ENCODE data around the gene LRG1.
"Not testable (repeated sequence)": the region's sequence is repeated elsewhere in the genome, so short reads cannot be mapped to it uniquely, and the experiment has no call there.

Gene LRG1

DNA sequence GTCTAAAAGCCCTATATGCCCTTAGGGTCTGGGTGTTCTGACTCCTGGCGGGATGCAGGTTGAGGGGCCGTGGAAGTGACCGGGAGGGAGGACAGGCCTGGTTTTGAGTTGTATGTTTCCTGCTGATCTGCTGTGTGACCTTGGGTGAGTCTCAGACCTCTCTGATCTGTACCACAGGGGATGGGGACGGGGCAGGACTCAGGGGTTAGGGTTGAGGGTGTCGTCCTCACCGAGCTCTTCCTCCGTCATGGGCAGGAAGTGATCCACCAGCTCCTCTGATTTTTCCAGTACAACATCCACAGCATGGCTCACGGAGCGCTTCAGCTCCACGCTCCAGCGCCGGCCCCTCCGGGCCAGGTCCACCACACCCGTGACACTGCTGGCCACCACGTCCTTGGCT is 11.0 kb downstream of the LRG1 start:
- Histone ChIP-seq H3K4me3 (replicated peaks; ENCODE audit: insufficient read depth, low read length) (no peak overlapping the region), H3K27me3 (ENCODE audit: insufficient read depth, poor library complexity, severe bottlenecking) (no peaks in the 10 kb centered on the region), H3K27ac (replicated peaks) (no peak overlapping the region)
- no peak for DNase-seq (ENCODE audit: low read depth in 1 of 2, low spot score in 1 of 2)
- no peak for TF ChIP-seq GABPA (IDR thresholded peaks at IDR 0.05; ENCODE audit: low read depth)
- TF ChIP-seq SPI1 (IDR thresholded peaks at IDR 0.05; ENCODE audit: borderline replicate concordance, low read depth), result no peak
- no peak for TF ChIP-seq POLR2AphosphoS5 (IDR thresholded peaks at IDR 0.05; ENCODE audit: low read depth)
- TF ChIP-seq, protein P1, sequence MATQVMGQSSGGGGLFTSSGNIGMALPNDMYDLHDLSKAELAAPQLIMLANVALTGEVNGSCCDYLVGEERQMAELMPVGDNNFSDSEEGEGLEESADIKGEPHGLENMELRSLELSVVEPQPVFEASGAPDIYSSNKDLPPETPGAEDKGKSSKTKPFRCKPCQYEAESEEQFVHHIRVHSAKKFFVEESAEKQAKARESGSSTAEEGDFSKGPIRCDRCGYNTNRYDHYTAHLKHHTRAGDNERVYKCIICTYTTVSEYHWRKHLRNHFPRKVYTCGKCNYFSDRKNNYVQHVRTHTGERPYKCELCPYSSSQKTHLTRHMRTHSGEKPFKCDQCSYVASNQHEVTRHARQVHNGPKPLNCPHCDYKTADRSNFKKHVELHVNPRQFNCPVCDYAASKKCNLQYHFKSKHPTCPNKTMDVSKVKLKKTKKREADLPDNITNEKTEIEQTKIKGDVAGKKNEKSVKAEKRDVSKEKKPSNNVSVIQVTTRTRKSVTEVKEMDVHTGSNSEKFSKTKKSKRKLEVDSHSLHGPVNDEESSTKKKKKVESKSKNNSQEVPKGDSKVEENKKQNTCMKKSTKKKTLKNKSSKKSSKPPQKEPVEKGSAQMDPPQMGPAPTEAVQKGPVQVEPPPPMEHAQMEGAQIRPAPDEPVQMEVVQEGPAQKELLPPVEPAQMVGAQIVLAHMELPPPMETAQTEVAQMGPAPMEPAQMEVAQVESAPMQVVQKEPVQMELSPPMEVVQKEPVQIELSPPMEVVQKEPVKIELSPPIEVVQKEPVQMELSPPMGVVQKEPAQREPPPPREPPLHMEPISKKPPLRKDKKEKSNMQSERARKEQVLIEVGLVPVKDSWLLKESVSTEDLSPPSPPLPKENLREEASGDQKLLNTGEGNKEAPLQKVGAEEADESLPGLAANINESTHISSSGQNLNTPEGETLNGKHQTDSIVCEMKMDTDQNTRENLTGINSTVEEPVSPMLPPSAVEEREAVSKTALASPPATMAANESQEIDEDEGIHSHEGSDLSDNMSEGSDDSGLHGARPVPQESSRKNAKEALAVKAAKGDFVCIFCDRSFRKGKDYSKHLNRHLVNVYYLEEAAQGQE (IDR thresholded peaks at IDR 0.05; ENCODE audit: insufficient replicate concordance, low read depth), result no peak
- TF ChIP-seq, protein P2, sequence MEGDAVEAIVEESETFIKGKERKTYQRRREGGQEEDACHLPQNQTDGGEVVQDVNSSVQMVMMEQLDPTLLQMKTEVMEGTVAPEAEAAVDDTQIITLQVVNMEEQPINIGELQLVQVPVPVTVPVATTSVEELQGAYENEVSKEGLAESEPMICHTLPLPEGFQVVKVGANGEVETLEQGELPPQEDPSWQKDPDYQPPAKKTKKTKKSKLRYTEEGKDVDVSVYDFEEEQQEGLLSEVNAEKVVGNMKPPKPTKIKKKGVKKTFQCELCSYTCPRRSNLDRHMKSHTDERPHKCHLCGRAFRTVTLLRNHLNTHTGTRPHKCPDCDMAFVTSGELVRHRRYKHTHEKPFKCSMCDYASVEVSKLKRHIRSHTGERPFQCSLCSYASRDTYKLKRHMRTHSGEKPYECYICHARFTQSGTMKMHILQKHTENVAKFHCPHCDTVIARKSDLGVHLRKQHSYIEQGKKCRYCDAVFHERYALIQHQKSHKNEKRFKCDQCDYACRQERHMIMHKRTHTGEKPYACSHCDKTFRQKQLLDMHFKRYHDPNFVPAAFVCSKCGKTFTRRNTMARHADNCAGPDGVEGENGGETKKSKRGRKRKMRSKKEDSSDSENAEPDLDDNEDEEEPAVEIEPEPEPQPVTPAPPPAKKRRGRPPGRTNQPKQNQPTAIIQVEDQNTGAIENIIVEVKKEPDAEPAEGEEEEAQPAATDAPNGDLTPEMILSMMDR (IDR thresholded peaks at IDR 0.05; ENCODE audit: insufficient read depth, low read length), result no peak

DNA sequence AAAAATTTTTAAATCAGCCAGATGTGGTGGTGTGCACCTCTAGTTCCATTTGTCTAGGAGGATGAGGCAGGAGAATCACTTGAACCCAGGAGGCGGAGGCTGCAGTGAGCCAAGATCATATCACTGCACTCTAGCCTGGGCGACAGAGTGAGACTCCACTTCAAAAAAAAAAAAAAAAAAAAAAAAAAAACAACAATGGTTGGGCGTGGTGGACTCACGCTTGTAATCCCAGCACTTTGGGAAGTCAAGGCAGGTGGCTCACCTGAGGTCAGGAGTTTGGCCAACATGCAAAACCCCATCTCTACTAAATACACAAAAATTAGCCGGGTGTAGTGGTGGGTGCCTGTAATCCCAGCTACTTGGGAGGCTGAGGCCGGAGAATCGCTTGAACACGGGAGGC is 12.5 kb downstream of the LRG1 start:
- H3K27ac ChIP-seq (replicated peaks); DNase-seq (ENCODE audit: low read depth in 1 of 2, low spot score in 1 of 2); H3K27me3 ChIP-seq (ENCODE audit: insufficient read depth, poor library complexity, severe bottlenecking); H3K4me3 ChIP-seq (replicated peaks; ENCODE audit: insufficient read depth, low read length): not testable (repeated sequence)

DNA sequence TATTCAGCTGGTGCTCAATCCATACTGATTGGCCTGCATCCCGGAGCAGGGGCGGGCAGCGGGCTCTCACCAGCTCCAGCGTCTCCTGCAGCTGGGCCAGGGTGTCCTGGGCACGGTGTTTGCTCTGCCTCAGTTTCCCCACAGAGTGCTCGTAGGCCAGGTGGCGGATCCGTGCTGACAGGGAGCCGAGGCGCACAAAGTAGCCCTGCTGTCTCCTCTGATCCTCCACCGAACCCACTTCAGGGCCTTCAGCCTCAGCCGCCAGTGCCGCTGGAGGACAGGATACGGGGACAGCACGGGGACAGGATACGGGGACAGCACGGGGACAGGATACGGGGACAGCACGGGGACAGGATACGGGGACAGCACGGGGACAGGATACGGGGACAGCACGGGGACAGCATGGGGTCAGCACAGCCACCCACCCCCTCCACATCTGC is 14.3 kb downstream of the LRG1 start:
- no peak for TF ChIP-seq SPI1 (IDR thresholded peaks at IDR 0.05; ENCODE audit: borderline replicate concordance, low read depth)
- no peak for TF ChIP-seq POLR2AphosphoS5 (IDR thresholded peaks at IDR 0.05; ENCODE audit: low read depth)
- TF ChIP-seq, protein P1 (IDR thresholded peaks at IDR 0.05; ENCODE audit: insufficient replicate concordance, low read depth), result no peak
- no peak for TF ChIP-seq GABPA (IDR thresholded peaks at IDR 0.05; ENCODE audit: low read depth)
- TF ChIP-seq, protein P2 (IDR thresholded peaks at IDR 0.05; ENCODE audit: insufficient read depth, low read length), result no peak
- Histone ChIP-seq H3K4me3 (replicated peaks; ENCODE audit: insufficient read depth, low read length) (no peak overlapping the region), H3K27me3 (ENCODE audit: insufficient read depth, poor library complexity, severe bottlenecking) (no peaks in the 10 kb centered on the region), H3K27ac (replicated peaks) (no peak overlapping the region)
- DNase-seq (ENCODE audit: low read depth in 1 of 2, low spot score in 1 of 2), result no peak

DNA sequence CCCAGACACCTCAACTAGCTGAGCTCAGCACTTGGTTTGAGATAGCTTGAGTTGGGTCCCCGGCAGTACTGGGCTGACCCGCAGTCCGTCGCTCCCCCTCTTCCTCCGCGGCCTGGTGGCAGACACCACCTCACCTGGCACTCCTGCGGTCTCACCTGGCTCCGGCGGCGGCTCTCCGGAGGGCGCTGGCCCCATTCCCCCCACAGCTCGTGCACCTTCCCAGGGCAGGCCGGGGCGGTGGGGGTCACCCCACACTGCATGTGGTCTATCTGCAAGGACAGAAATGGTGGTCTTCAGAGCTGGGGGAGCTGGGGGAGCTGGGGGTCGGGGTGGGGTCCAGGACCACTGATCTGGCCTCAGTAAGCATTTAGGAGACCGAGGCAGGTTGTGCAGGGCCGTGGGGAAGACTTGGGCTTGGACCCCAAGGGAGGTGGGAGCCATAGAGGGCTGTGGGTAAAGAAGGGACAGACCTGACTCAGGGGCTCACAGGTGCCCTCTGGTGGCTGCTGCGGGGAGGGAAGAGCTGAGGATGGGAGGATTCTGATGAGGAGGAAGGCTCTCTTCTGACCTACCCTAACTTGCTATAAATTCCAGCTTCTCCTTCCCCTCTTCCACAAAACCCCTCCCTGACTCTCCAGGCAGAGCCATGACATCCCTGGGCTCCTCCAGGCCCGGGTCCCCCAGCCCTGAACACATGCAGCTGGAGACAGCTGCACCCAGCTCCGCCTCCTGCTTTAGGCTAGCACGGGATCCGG is 14.9 kb downstream of the LRG1 start:
- no peak for TF ChIP-seq SPI1 (IDR thresholded peaks at IDR 0.05; ENCODE audit: borderline replicate concordance, low read depth)
- TF ChIP-seq, protein P2 (IDR thresholded peaks at IDR 0.05; ENCODE audit: insufficient read depth, low read length), result peak; percentile 96
- no peak for TF ChIP-seq POLR2AphosphoS5 (IDR thresholded peaks at IDR 0.05; ENCODE audit: low read depth)
- TF ChIP-seq, protein P1 (IDR thresholded peaks at IDR 0.05; ENCODE audit: insufficient replicate concordance, low read depth), result no peak

More for the DNA sequence above, 14.9 kb downstream of the LRG1 start:
- H3K4me3 ChIP-seq (replicated peaks; ENCODE audit: insufficient read depth, low read length), result no peak overlapping the region
- no peak overlapping the region for H3K27ac ChIP-seq (replicated peaks)
- peak in 1 of 2 experiments; percentile 69 for DNase-seq (ENCODE audit: low read depth in 1 of 2, low spot score in 1 of 2)
- H3K27me3 ChIP-seq (ENCODE audit: insufficient read depth, poor library complexity, severe bottlenecking), result no peaks in the 10 kb centered on the region
